ENCODE measurements around the gene ZXDC.

Gene ZXDC

DNA sequence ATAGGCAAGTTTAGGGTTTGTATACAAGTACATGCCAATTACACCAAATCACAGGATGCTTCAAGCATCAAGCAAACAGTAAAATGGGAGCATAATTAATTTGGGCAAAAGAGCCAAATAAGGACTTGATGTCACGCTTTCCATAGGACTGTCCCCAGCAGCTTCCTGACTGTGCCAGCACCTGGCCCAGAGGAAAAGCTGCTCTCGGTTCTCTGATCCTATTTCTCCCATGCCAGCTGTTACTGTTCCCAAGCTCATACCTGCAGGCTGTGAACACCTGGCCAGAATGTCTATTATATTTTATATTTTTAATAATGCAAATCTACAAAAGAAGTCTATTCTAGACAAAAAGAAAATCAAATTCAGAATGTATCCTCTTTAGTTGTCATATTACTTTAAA lies 12.2 kb downstream of the ZXDC start:
- TF ChIP-seq, protein P1, sequence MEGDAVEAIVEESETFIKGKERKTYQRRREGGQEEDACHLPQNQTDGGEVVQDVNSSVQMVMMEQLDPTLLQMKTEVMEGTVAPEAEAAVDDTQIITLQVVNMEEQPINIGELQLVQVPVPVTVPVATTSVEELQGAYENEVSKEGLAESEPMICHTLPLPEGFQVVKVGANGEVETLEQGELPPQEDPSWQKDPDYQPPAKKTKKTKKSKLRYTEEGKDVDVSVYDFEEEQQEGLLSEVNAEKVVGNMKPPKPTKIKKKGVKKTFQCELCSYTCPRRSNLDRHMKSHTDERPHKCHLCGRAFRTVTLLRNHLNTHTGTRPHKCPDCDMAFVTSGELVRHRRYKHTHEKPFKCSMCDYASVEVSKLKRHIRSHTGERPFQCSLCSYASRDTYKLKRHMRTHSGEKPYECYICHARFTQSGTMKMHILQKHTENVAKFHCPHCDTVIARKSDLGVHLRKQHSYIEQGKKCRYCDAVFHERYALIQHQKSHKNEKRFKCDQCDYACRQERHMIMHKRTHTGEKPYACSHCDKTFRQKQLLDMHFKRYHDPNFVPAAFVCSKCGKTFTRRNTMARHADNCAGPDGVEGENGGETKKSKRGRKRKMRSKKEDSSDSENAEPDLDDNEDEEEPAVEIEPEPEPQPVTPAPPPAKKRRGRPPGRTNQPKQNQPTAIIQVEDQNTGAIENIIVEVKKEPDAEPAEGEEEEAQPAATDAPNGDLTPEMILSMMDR (conservative IDR thresholded peaks at IDR 0.05): no peak
- TF ChIP-seq ZFX (IDR thresholded peaks at IDR 0.05): no peak
- H3K27ac ChIP-seq: no peak overlapping the region

DNA sequence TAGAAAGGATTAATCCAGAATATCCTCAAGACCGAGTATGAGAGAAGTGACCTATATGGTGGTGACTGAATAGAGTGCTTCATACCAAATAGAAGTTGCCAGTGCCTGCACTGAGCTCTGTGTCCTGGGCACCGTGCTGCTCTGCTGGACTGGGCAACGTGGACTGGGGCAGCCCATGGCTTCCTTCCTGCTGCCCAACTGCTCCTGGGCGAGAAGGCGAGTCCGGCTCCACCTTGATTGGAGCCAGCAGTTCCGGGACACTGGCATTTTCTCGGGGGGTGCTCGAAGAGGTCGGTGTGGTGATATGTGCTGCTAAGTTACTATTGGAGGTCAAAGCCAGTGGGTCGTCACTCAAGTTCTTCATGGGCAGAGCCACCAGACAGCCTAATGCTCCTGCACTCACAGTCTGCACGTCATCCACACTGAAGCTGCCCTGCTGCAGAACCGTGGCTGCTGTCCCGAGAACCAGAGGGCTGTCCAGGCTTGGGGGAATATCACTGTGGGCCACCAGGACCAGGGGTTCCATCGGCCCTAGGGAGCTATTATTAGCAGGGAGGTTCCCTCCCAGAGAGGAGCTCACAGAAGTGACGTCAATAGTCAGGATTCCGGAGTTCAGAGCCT lies 14.1 kb downstream of the ZXDC start:
- no peak for TF ChIP-seq ZFX (IDR thresholded peaks at IDR 0.05)
- H3K27ac ChIP-seq: no peak overlapping the region

DNA sequence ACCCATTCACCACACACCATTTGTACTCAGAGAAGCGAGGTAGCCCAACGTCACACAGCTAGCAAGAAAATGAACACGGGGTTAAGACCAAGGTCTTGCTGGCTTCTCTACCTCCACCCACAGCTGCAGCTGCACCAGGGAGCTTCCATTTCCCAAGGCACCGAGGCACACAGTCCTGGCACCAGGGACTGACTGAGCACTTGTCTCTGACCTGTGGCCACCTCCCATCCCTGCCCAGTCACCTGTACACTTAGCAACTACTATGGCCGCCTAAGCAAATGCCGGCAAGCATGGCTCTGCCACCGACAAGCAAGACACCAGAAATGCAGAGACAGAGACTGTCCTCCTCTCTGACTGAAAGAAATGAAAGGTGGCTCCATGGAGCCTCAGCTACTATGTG lies 15.3 kb downstream of the ZXDC start:
- TF ChIP-seq ZFX (IDR thresholded peaks at IDR 0.05): no peak
- TF ChIP-seq, protein P1 (conservative IDR thresholded peaks at IDR 0.05): no peak
- H3K27ac ChIP-seq: no peak overlapping the region

DNA sequence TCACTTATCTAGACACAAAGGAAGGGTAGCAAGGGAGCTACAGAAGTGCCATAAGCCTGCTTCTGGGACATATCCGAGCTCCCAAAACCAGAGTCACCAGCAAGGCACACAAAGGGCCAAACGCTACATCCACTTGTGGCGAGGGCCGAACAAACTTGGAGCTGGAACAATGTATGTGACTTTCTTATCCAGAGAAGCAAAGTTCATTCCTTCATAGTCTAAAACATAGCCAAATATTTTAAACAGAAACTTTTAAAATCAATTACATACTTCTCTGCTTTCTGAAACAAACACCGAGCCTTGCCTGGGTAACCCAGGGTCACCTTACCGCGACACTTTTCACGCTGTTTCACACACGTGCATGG lies 15.9 kb downstream of the ZXDC start:
- H3K27ac ChIP-seq: no peak overlapping the region
- TF ChIP-seq, protein P1 (conservative IDR thresholded peaks at IDR 0.05): no peak

DNA sequence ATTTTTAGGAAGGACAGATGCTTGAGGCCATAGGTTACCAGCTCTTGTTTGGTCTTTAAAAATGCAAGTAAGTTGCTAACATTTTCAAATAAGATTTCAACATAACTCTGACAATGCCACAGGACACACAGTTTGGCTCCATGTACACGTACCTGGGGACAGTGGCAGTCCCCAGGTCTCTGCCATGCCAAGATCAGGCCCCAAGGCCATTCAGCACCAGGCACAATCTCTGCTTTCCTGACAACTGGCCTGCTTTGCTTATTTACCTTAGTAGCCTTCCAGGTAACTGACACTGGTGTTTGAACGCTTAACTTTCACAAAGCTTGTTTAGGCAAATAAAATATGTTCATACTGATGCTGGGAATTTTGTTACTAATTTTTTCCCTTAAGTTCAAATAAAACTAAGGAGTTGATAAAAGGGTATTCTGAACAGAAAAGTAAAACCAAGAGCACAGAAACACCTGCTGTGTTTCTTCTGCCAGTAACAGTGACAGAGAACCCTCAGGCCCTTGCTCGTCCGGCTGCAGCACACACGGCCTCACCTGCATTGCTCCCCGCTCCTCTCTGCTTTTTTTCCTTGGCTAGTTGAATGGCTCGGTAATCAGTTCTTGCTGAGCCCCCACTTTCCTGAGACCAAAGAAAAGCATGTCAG lies 16.5 kb downstream of the ZXDC start:
- TF ChIP-seq, protein P1 (conservative IDR thresholded peaks at IDR 0.05): no peak
- no peak for TF ChIP-seq ZFX (IDR thresholded peaks at IDR 0.05)
- H3K27ac ChIP-seq: no peak overlapping the region

DNA sequence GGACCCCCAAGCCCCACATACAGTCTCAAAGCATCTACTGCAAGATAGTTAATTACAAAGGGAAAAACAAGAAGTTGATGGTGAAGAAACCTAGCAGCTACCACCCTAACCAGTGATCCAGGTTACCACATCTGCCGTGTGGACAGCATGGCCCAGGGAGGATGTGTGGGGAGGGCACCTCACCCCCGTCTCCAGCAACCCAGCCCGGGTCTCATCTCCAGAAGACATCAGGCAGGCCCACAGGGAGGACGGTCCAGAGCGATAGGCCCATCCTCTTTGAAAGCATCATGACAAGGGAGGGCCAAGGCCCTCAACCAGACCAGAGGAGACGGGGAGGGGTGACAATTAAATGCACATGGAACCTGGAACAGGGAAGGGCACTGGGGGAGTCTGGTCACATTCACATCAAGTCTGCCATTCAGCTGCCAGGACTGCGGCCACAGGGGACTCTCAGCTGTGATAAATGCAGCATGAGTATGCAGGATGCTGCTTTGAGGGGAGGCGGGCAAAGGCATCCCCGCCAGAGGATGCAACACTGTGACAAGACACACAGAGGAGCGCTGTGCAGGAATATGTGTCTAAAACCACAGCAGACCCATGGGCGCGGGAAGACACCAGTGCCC lies 18.8 kb downstream of the ZXDC start:
- no peak overlapping the region for H3K27ac ChIP-seq
- TF ChIP-seq, protein P1 (conservative IDR thresholded peaks at IDR 0.05): no peak
- TF ChIP-seq ZFX (IDR thresholded peaks at IDR 0.05): no peak

DNA sequence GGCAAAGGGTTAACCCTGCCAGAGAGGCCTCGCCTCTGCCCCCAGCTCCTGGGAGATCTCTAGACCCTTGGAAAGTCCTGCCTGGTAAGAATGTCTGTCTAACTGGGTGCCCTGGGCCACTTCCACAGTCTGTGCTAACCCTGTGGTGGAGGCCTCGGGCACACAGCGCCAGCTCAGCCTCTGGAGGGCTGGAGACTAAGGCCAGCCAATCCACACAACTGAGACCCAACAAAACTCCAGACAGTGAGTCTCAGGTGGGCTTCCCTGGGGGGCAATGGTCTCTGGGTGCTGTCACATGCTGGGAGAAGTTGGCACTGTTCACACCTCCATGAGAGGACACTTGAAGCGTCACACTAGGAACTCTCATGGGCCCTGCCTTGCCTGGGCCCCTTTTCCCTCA lies 19.5 kb downstream of the ZXDC start:
- no peak for TF ChIP-seq ZFX (IDR thresholded peaks at IDR 0.05)
- TF ChIP-seq, protein P1 (conservative IDR thresholded peaks at IDR 0.05): no peak

More for the DNA sequence above, 19.5 kb downstream of the ZXDC start:
- H3K27ac ChIP-seq: no peak overlapping the region

Data from C4-2B (cell line).